HFFc6 (cell line): ENCODE measurements around the gene AKR1B1. TPM values are rescaled to one million over a fixed set of nuclear protein-coding genes. Genes with fewer than 3 reads are reported as not detected.

ENCODE experiments used
- DNase-seq: peaks from one replicate; pipeline ENCODE4 v3.0.0-alpha.2; 2018
- H3K27ac Mint-ChIP-seq: 2 replicates; pipeline ENCODE4 v1.8.0; 2020; ENCODE audit warnings: mild to moderate bottlenecking, mixed read lengths
- H3K27me3 Mint-ChIP-seq: 2 replicates; pipeline ENCODE4 v1.8.0; 2021; ENCODE audit warnings: mild to moderate bottlenecking, moderate library complexity, mixed read lengths; ENCODE audit not compliant: insufficient read depth
- H3K36me3 Mint-ChIP-seq: 2 replicates; pipeline ENCODE4 v1.8.0; 2021; ENCODE audit warnings: low read depth, mixed read lengths
- H3K4me1 Mint-ChIP-seq: 2 replicates; pipeline ENCODE4 v1.8.0; 2020; ENCODE audit warnings: low read depth, mixed read lengths
- H3K4me3 Mint-ChIP-seq: 2 replicates; pipeline ENCODE4 v1.8.0; 2020; ENCODE audit warnings: mild to moderate bottlenecking, moderate library complexity, mixed read lengths
- H3K9me3 Mint-ChIP-seq: 2 replicates; pipeline ENCODE4 v1.8.0; 2020; ENCODE audit warnings: mild to moderate bottlenecking, mixed read lengths
- CTCF ChIP-seq: fragments of 200-600 bp; sonication (generic); IDR thresholded peaks from 2 replicates; pipeline ENCODE4 v1.5.0; 2021; ENCODE audit warnings: antibody characterized with exemption, mild to moderate bottlenecking
- total RNA-seq, 6 experiments: library from RNA; stranded (reverse); fragmentation: NEBNext Ultra II Directional; extraction: Animal tissue kit (Norgen Biotek cat#: 25700); gene quantifications; 2 replicates in 1 of 6; 3 replicates in 5 of 6; pipeline ENCODE4 v1.2.3, GENCODE V29; 2021

Gene AKR1B1
- total RNA-seq, 6 experiments from 2014 or later, result 208 to 232 (median 223) TPM

DNA sequence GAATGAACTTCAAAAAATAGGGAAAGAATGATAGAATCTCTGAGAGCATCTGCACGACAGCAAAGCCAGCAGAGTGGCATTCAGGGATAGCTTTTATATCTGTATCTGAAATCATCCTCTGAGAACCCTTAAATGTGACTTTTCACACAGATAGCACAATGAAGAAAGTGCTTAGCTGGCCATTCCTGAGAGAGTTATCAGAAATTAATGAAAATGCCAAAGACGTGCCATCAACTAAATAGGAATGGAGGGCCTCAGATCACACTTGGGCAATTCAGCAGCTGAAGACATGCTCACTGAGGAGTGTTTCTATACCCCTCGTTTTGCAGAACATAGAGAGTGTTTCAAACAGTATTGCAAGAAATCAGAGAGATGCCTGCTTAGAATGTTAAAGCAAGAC lies 51.6 kb downstream of the AKR1B1 start:
- Mint-ChIP-seq H3K4me3 (no peak overlapping the region), H3K27me3 (peaks cover 29% of the 10 kb centered on the region), H3K4me1 (no peaks in the 10 kb centered on the region), H3K27ac (no peak overlapping the region), H3K9me3 (no peaks in the 10 kb centered on the region), H3K36me3 (no peaks in the 10 kb centered on the region)
- no peak for TF ChIP-seq CTCF
- DNase-seq, result no peak

DNA sequence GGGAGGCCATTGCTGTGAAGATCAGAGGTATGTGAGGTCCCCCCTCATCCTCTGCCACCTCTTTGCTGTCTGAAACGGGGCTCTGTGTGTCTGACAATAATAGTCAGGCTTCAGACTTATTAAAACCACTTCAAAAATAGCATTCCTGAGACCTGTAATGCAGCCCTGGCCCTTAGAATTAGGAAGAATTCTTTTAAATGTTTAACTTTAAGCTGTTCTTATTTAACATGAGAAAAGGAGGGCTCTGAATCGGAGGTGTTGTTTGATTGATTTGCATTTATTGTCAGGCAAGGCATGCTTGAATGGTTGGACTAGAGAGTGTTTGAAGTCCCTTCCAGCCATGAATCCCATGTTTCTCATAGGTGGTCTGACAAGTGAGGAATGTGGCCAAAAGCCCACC lies 52.5 kb downstream of the AKR1B1 start:
- H3K36me3 Mint-ChIP-seq, result no peaks in the 10 kb centered on the region
- no peak for TF ChIP-seq CTCF
- H3K4me3 Mint-ChIP-seq, result no peak overlapping the region
- DNase-seq, result no peak
- no peaks in the 10 kb centered on the region for H3K9me3 Mint-ChIP-seq
- no peaks in the 10 kb centered on the region for H3K4me1 Mint-ChIP-seq
- H3K27ac Mint-ChIP-seq, result no peak overlapping the region
- peaks cover 33% of the 10 kb centered on the region for H3K27me3 Mint-ChIP-seq

DNA sequence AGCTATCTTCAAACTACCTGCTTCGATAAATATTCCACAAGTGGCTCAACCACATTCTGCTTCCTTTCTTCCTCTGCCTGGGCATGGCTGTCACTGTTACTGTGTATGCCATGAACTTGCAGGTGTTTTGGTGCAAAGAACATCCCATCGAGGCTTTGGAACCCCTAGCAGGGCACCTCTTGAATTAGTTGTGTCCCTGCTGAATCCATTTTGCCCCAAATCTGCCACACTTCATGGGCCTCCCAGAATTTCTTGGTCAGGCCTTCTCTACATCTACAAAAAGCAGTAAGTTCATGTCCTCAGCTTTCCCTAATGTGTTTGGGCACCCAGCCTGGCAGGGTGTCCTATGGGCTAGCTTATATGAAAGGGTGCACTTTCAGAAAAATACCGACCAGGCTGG lies 53.6 kb downstream of the AKR1B1 start:
- Mint-ChIP-seq H3K4me1 (no peaks in the 10 kb centered on the region), H3K4me3 (no peak overlapping the region), H3K27me3 (peaks cover 30% of the 10 kb centered on the region), H3K9me3 (no peaks in the 10 kb centered on the region), H3K36me3 (no peaks in the 10 kb centered on the region), H3K27ac (no peak overlapping the region)
- DNase-seq, result no peak
- TF ChIP-seq CTCF, result no peak

DNA sequence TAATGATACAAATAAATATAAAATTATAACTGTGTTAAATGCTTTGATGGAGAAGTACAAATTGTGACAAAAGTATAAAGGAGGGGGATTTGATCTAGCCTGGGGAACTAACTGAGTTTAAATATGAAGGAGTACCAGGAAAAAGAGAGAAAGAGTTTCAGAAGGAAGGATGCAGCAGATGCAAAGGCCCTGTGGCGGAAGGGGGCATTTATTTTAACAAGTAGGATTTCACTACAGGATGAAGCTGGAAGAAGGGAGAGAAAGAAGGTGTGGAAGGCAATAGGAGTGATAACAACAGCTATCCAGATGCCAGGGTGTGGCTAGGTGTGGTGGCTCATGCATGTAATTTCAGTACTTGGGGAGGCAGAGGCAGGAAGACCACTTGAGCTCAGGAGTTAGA lies 55.8 kb downstream of the AKR1B1 start:
- H3K36me3 Mint-ChIP-seq, result no peaks in the 10 kb centered on the region
- H3K27me3 Mint-ChIP-seq, result peaks cover 26% of the 10 kb centered on the region
- no peak overlapping the region for H3K4me3 Mint-ChIP-seq
- no peaks in the 10 kb centered on the region for H3K9me3 Mint-ChIP-seq
- no peak for DNase-seq
- no peaks in the 10 kb centered on the region for H3K4me1 Mint-ChIP-seq
- H3K27ac Mint-ChIP-seq, result no peak overlapping the region
- TF ChIP-seq CTCF, result no peak

DNA sequence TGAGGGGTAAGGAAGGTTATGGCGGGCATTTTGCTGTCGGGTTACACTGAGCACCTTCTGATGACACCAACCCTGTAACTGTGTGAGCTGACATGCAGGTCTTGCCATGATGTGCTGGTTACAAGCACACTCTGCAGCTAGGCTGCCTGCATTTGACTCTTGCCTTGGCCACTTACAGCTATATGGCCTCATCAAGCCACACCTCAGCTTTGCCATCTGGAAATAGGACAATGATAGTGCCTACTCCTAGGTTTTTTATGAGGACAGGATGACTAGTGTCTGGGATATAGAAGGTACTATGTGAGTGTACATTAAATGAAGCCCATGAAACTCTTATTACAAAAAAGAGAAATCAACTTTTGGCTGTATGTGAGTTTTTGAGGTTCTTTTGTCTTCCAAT lies 58.0 kb downstream of the AKR1B1 start:
- no peak for TF ChIP-seq CTCF
- no peaks in the 10 kb centered on the region for H3K4me1 Mint-ChIP-seq
- H3K36me3 Mint-ChIP-seq, result no peaks in the 10 kb centered on the region
- H3K27ac Mint-ChIP-seq, result no peak overlapping the region
- H3K4me3 Mint-ChIP-seq, result no peak overlapping the region
- no peaks in the 10 kb centered on the region for H3K9me3 Mint-ChIP-seq
- H3K27me3 Mint-ChIP-seq, result peaks cover 31% of the 10 kb centered on the region
- no peak for DNase-seq

- H3K36me3 Mint-ChIP-seq, result no peaks in the 10 kb centered on the region
- H3K27ac Mint-ChIP-seq, result no peak overlapping the region
- no peak for DNase-seq
- no peak for TF ChIP-seq CTCF
- no peaks in the 10 kb centered on the region for H3K9me3 Mint-ChIP-seq
- H3K4me1 Mint-ChIP-seq, result peaks cover 6% of the 10 kb centered on the region
- peaks cover 29% of the 10 kb centered on the region for H3K27me3 Mint-ChIP-seq
- H3K4me3 Mint-ChIP-seq, result no peak overlapping the region
Measured at GRCh38 chr7:134396031-134396430, 62.9 kb downstream of the AKR1B1 start.
